ENCODE measurements around the gene DOCK1. TPM values are rescaled to one million over a fixed set of nuclear protein-coding genes. Genes with fewer than 3 reads are reported as not detected.

DOCK1 gene
- total RNA-seq, 1 experiment from 2014 or later: 40.0 TPM

- no peak for TF ChIP-seq CTCF (IDR thresholded peaks at IDR 0.05; ENCODE audit: unreplicated experiment)
- Mint-ChIP-seq H3K27ac (ENCODE audit: low read depth, unreplicated experiment) (no peak overlapping the region), H3K4me3 (ENCODE audit: unreplicated experiment) (peak overlapping the region; percentile 55), H3K27me3 (ENCODE audit: insufficient read depth, unreplicated experiment) (no peaks in the 10 kb centered on the region), H3K9me3 (ENCODE audit: unreplicated experiment) (no peaks in the 10 kb centered on the region), H3K36me3 (ENCODE audit: insufficient read depth, unreplicated experiment) (peaks cover 6% of the 10 kb centered on the region), H3K4me1 (ENCODE audit: insufficient read depth, unreplicated experiment) (no peaks in the 10 kb centered on the region)
- intact Hi-C loops (cut with micrococcal nuclease): no loop called here
- CTCF ChIA-PET: interaction anchor here (0.6 to 0.7 kb wide), 2 partner anchors 105 to 1068 kb away, joined by 3 read pairs; no protein-coding TSS in a partner anchor
- POLR2A ChIA-PET: no interaction called here
- BruUV-seq (replicated peaks): no TSS peak
- no peak for DNase-seq (ENCODE audit: unreplicated experiment)
Measured at GRCh38 chr10:127195571-127196281, 290.5 kb downstream of the DOCK1 start.

- no TSS peak for BruUV-seq (replicated peaks)
- TF ChIP-seq CTCF (IDR thresholded peaks at IDR 0.05; ENCODE audit: unreplicated experiment): no peak
- POLR2A ChIA-PET: no interaction called here
- H3K27me3 Mint-ChIP-seq (ENCODE audit: insufficient read depth, unreplicated experiment): no peaks in the 10 kb centered on the region
- H3K9me3 Mint-ChIP-seq (ENCODE audit: unreplicated experiment): no peaks in the 10 kb centered on the region
- H3K4me3 Mint-ChIP-seq (ENCODE audit: unreplicated experiment): peak within 1 kb of the TSS; percentile 55
- intact Hi-C loops (cut with micrococcal nuclease): no loop called here
- H3K4me1 Mint-ChIP-seq (ENCODE audit: insufficient read depth, unreplicated experiment): no peaks in the 10 kb centered on the region
- peak; percentile 30 for DNase-seq (ENCODE audit: unreplicated experiment)
- H3K27ac Mint-ChIP-seq (ENCODE audit: low read depth, unreplicated experiment): no peak within 1 kb of the TSS
- CTCF ChIA-PET: interaction anchor here (0.6 to 0.7 kb wide), 3 partner anchors 12 to 1067 kb away, joined by 3 read pairs; no protein-coding TSS in a partner anchor
- H3K36me3 Mint-ChIP-seq (ENCODE audit: insufficient read depth, unreplicated experiment): no peaks in the 10 kb centered on the region
Measured at GRCh38 chr10:127196282-127197153, 291.3 kb downstream of the DOCK1 start, which contains the start of gene INSYN2A. Gene INSYN2A (minus strand): TSS chr10:127196591. CDS start chr10:127176395, 20,196 bp downstream.

GRCh38 chr10:127197154-127197432, 291.9 kb downstream of the DOCK1 start:
- H3K27me3 Mint-ChIP-seq (ENCODE audit: insufficient read depth, unreplicated experiment): no peaks in the 10 kb centered on the region

More at GRCh38 chr10:127197154-127197432, 291.9 kb downstream of the DOCK1 start:
- intact Hi-C loops (cut with micrococcal nuclease): no loop called here
- Mint-ChIP-seq H3K9me3 (ENCODE audit: unreplicated experiment) (no peaks in the 10 kb centered on the region), H3K4me1 (ENCODE audit: insufficient read depth, unreplicated experiment) (no peaks in the 10 kb centered on the region), H3K27ac (ENCODE audit: low read depth, unreplicated experiment) (no peak overlapping the region), H3K36me3 (ENCODE audit: insufficient read depth, unreplicated experiment) (no peaks in the 10 kb centered on the region), H3K4me3 (ENCODE audit: unreplicated experiment) (peak overlapping the region; percentile 55)
- no TSS peak for BruUV-seq (replicated peaks)
- no peak for DNase-seq (ENCODE audit: unreplicated experiment)
- POLR2A ChIA-PET: no interaction called here
- no peak for TF ChIP-seq CTCF (IDR thresholded peaks at IDR 0.05; ENCODE audit: unreplicated experiment)
- CTCF ChIA-PET: interaction anchor here (0.6 kb wide), 1 partner anchor 11 kb away, joined by 3 read pairs; no protein-coding TSS in a partner anchor
